Fibroblast of peridontal ligament (primary cell): ENCODE data around the gene SLC8A3.

ENCODE experiments used
- DNase-seq: peaks from one replicate; pipeline ENCODE4 v3.0.0-alpha.2; 2010; ENCODE audit errors: extremely low read depth

The SLC8A3 gene

DNA sequence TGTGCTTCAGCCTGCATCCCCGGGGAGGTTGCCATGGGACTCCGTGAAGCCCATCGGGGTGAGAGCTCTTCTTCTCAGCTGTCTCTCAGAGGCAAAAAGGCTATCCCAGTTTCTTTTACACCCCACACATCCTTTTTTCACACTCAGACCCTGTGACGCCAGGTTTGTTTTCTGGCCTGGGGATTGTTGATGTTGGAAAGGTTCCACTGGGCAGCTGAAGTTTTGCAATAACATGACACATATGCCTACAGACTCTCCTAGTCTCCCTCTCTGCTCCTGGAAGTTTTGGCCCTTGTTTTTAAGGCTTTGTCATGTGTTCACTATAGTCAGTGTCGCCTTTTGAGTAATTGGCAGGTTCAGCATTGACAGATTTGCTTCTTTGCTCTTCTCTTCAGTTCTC, 190.9 kb downstream of the SLC8A3 start:
- DNase-seq, result no peak

DNA sequence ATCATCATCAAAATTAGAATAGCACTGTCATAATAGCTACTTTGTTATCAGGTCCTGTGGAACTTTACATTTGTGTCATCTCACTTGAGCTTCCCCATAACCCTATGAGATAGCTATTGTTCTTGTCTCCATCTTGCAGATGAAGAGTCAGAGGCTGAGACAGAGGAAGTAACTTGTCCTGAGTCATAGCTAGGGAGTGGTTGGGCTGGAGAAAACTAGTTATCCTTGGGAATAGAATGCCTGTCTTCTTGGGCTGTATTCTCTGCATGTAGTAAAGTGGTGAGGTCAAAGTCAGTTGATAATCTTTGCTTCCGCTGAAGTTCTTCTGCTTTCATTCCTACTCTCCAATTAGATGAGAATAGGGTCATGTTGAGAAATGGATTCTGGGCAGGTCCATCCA, 192.5 kb downstream of the SLC8A3 start:
- no peak for DNase-seq
